GM10248 (cell line): ENCODE measurements around the gene GRB2.
"Not testable (repeated sequence)": the region's sequence is repeated elsewhere in the genome, so short reads cannot be mapped to it uniquely, and the experiment has no call there.

ENCODE experiments used
- CTCF ChIA-PET: fragments of 300-600 bp; sonication (Branson Sonifier 250); formaldehyde crosslinking; extraction: SDS; loops from one replicate; lab custom pipeline; 2021; ENCODE audit warnings: antibody characterized with exemption; lab: Yijun Ruan, JAX
- POLR2A ChIA-PET: fragments of 350-650 bp; sonication (Branson Sonifier 250); formaldehyde crosslinking; extraction: SDS; loops from one replicate; lab custom pipeline; 2020; ENCODE audit warnings: antibody characterized with exemption; lab: Yijun Ruan, JAX
- DNase-seq: peaks from one replicate; pipeline ENCODE4 v3.0.0; 2012; ENCODE audit errors: extremely low spot score
- TF ChIP-seq, protein P1 (sequence below): IDR thresholded peaks from 2 replicates; pipeline ENCODE4 v1.5.1; 2012; ENCODE audit warnings: mild to moderate bottlenecking, low read depth; ENCODE audit errors: extremely low read depth, missing control alignments, control extremely low read depth

Gene GRB2

GRCh38 chr17:75371339-75371738, 34.1 kb downstream of the GRB2 start:
- ChIA-PET POLR2A (no interaction called here), CTCF (interaction anchor here (2.0 kb wide), 1 partner anchor 23 kb away, joined by 13 read pairs; no protein-coding TSS in a partner anchor)
- TF ChIP-seq, protein P1, sequence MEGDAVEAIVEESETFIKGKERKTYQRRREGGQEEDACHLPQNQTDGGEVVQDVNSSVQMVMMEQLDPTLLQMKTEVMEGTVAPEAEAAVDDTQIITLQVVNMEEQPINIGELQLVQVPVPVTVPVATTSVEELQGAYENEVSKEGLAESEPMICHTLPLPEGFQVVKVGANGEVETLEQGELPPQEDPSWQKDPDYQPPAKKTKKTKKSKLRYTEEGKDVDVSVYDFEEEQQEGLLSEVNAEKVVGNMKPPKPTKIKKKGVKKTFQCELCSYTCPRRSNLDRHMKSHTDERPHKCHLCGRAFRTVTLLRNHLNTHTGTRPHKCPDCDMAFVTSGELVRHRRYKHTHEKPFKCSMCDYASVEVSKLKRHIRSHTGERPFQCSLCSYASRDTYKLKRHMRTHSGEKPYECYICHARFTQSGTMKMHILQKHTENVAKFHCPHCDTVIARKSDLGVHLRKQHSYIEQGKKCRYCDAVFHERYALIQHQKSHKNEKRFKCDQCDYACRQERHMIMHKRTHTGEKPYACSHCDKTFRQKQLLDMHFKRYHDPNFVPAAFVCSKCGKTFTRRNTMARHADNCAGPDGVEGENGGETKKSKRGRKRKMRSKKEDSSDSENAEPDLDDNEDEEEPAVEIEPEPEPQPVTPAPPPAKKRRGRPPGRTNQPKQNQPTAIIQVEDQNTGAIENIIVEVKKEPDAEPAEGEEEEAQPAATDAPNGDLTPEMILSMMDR = no peak
- DNase-seq = no peak

- CTCF ChIA-PET = interaction anchor here (0.7 to 1.9 kb wide), 7 partner anchors 8 to 256 kb away, joined by 3 to 5 read pairs (median 4); no protein-coding TSS in a partner anchor
- POLR2A ChIA-PET = no interaction called here
- TF ChIP-seq, protein P1 = no peak
- DNase-seq = no peak
Observed at GRCh38 chr17:75370286-75370915, 35.1 kb downstream of the GRB2 start.

DNA sequence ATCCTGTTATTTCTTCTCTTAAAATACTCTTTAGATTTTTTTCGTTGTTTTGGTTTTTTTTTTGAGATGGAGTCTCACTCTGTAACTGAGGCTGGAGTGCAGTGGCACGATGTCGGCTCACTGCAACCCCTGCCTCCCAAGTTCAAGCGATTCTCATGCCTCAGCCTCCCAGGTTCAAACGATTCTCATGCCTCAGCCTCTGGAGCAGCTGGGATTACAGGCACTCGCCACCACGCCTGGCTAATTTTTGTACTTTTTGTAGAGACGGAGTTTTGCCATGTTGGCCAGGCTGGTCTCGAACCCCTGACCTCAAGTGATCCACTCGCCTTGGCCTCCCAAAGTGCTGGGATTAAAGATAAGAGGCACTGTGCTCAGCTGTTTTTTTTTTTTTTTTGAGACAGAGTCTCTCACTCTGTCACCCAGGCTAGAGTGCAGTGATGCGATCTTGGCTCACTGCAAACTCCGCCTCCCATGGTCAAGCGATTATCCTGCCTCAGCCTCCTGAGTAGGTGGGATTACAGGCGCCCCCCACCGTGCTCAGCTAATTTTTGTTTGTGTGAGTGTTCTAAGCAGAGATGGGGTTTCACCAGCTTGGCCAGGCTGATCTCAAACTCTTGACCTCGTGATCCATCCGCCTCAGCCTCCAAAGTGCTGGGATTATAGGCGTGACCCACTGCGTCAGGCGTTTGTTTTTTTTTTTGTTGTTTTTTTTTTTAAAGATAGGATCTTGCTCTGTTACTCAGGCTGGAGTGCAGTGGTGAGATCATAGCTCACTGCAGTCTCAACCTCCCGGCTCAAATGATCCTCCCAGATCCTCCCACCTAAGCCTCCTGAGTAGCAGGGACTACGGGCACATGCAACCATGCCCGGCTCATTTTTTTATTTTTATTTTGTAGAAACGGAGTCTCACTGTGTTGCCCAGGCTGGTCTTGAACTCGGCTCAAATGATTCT, 37.4 kb downstream of the GRB2 start:
- CTCF ChIA-PET = interaction anchor here (1.4 to 2.4 kb wide), 6 partner anchors 20 to 254 kb away, joined by 4 to 10 read pairs (median 8); no protein-coding TSS in a partner anchor
- POLR2A ChIA-PET = interaction anchor here (0.6 to 0.9 kb wide), 2 partner anchors 19 to 33 kb away, joined by 3 to 5 read pairs; no protein-coding TSS in a partner anchor
- DNase-seq = not testable (repeated sequence)

- DNase-seq = no peak
- CTCF ChIA-PET = interaction anchor here (1.3 to 2.4 kb wide), 2 partner anchors 22 to 41 kb away, joined by 3 to 8 read pairs; no protein-coding TSS in a partner anchor
- POLR2A ChIA-PET = no interaction called here
- TF ChIP-seq, protein P1 = no peak
Observed at GRCh38 chr17:75367312-75367711, 38.2 kb downstream of the GRB2 start.

DNA sequence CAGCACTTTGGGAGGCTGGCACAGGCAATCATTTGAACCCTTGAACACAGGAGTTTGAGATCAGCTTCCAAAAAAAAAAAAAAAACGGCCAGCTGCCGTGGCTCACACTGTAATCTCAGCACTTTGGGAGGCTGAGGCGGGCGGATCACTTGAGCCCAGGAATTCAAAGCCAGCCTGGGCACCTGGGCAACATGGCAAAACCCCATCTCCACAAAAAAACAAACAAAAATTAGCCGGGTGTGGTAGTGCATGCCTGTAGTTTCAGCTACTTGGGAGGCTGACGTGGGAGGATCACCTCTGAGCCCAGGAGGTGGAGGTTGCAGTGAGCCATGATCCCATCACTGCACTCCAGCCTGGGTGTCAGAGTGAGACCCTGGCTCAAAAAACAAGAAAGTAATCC, 39.0 kb downstream of the GRB2 start:
- POLR2A ChIA-PET = interaction anchor here (0.6 kb wide), 1 partner anchor 104 kb away, joined by 3 read pairs; no protein-coding TSS in a partner anchor
- no peak for DNase-seq
- TF ChIP-seq, protein P1 = no peak
- CTCF ChIA-PET = interaction anchor here (1.3 to 3.9 kb wide), 3 partner anchors 21 to 44 kb away, joined by 3 to 16 read pairs (median 8); no protein-coding TSS in a partner anchor

DNA sequence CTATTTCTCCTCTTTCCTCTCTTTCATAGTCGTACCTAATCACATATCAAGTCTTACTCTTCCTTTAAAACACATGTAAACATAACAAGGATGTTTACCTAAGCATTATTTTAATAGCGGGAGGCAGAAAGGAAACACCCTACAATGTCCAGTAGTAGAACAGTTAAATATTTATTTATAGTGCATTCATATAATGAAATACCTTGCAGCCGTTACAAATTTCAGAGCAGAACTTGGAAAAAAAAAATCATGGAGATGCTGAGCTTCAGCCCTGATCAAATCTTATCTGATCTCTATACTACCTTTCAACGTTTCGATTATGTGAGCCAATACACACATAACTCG, 39.6 kb downstream of the GRB2 start:
- TF ChIP-seq, protein P1 = no peak
- no peak for DNase-seq
- ChIA-PET CTCF (interaction anchor here (1.3 to 3.9 kb wide), 3 partner anchors 21 to 44 kb away, joined by 3 to 16 read pairs (median 8); no protein-coding TSS in a partner anchor), POLR2A (interaction anchor here (0.6 kb wide), 1 partner anchor 104 kb away, joined by 3 read pairs; no protein-coding TSS in a partner anchor)
